Activated CD8-positive, alpha-beta memory T cell treated with anti-CD3 and anti-CD28 coated beads, Interleukin-2, amount 50 U/mL, for 24 hours (primary cell): ENCODE results near the gene H1-8.
A peak's percentile ranks its signal among the peaks of the same experiment; 100 is the strongest.

ENCODE experiments used
- DNase-seq: peaks from one replicate; pipeline ENCODE4 v3.0.0-alpha.2; 2020; ENCODE audit errors: extremely low read depth

H1-8 gene

GRCh38 chr3:129573493-129573892, 30.5 kb downstream of the H1-8 start:
- no peak for DNase-seq

GRCh38 chr3:129574206-129574605, 31.2 kb downstream of the H1-8 start:
- DNase-seq, result no peak

- no peak for DNase-seq
These were observed 32.4 kb downstream of the H1-8 start for GRCh38 chr3:129575233-129575996.

- no peak for DNase-seq
These were observed 33.0 kb downstream of the H1-8 start for GRCh38 chr3:129575997-129576384.

- DNase-seq, result peak; percentile 30
These were observed 33.8 kb downstream of the H1-8 start for GRCh38 chr3:129576514-129577352.

- DNase-seq, result no peak
These were observed 34.4 kb downstream of the H1-8 start for GRCh38 chr3:129577366-129577765.

- DNase-seq, result no peak
These were observed 35.2 kb downstream of the H1-8 start for GRCh38 chr3:129577925-129578786.

- DNase-seq, result no peak
These were observed 37.0 kb downstream of the H1-8 start for GRCh38 chr3:129579991-129580390.

GRCh38 chr3:129581623-129582022, 38.6 kb downstream of the H1-8 start:
- DNase-seq, result no peak

- DNase-seq, result no peak
These were observed 39.8 kb downstream of the H1-8 start for GRCh38 chr3:129582799-129583198.

GRCh38 chr3:129583289-129583688, 40.3 kb downstream of the H1-8 start:
- DNase-seq, result no peak

- DNase-seq, result no peak
These were observed 41.7 kb downstream of the H1-8 start for GRCh38 chr3:129584631-129585030.

GRCh38 chr3:129585949-129586657, 43.1 kb downstream of the H1-8 start:
- no peak for DNase-seq

GRCh38 chr3:129586746-129587430, 43.9 kb downstream of the H1-8 start:
- DNase-seq, result no peak

GRCh38 chr3:129587566-129588210, 44.7 kb downstream of the H1-8 start:
- DNase-seq, result no peak

- no peak for DNase-seq
These were observed 47.2 kb downstream of the H1-8 start for GRCh38 chr3:129590215-129590614.

GRCh38 chr3:129591932-129592331, 49.0 kb downstream of the H1-8 start:
- DNase-seq, result no peak

- no peak for DNase-seq
These were observed 49.6 kb downstream of the H1-8 start for GRCh38 chr3:129592381-129593131.

GRCh38 chr3:129593230-129593594, 50.2 kb downstream of the H1-8 start:
- DNase-seq, result no peak
